ENCODE data around the gene DNAJB13.
"Not testable (repeated sequence)": the region's sequence is repeated elsewhere in the genome, so short reads cannot be mapped to it uniquely, and the experiment has no call there.

Gene DNAJB13, protein sequence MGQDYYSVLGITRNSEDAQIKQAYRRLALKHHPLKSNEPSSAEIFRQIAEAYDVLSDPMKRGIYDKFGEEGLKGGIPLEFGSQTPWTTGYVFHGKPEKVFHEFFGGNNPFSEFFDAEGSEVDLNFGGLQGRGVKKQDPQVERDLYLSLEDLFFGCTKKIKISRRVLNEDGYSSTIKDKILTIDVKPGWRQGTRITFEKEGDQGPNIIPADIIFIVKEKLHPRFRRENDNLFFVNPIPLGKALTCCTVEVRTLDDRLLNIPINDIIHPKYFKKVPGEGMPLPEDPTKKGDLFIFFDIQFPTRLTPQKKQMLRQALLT

DNA sequence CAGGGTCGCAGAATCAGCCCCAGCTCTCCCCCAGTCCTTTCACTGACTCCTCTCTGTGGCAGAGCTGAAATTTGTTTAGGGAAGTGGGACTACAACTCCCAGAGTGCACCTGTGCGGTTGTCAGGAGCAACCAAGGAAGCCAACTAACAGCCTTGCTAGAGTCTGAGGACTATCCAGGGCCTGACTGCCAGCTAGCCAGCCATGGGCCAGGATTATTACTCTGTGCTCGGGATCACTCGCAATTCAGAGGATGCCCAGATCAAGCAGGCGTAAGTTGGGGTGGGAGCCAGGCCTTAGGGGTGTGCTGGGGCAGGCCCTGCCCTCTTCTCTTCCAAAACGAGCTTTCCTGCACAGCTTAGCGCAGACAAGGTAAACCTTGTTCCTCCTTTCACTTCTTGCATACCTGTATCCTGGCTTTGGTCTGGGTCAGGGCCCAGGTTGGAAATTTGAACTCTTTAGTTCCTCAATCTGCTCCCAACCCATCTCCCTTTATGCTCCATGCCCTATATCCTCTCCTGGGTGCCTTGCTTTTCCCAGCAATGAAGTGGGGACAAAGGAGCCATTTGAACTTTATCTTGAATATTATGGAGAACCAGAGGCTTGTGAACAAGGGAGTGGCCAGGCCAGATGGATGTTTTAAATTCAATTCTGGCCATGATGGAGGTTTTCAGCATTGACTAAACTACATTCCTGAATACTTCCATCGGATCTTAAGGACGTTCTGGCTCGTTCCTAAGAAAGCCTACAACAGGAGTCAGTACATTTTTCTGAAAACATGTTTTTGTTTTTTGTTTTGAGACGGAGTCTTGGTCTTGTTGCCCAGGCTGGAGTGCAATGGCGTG is at the start of gene DNAJB13:
DNAJB13 (plus strand) TSS at position 158 of the 842 bp plus-strand sequence; CDS start at position 202, 44 bp downstream.
- DNase-seq (ENCODE audit: low read depth in 2 of 2): no peak

DNA sequence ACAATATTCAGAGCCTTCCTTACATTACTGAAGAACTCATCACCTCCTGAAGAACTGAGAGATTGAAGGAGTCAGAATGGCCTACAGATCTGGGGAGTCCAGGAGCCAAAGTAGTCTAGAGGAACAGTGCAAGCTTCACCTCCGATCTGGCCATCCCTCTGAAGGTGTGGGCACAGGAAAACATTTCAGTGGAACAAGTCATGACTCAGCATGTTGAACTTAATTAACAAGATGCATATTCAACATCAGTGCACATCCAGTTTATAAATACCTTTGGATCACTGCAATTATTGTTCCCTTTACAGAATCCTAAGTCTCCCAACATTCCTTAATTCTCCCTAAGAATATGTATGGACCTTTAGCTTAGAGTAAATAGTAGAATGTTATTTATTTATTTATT is 48.5 kb upstream of the DNAJB13 start:
- no peak for DNase-seq (ENCODE audit: low read depth in 2 of 2)

DNA sequence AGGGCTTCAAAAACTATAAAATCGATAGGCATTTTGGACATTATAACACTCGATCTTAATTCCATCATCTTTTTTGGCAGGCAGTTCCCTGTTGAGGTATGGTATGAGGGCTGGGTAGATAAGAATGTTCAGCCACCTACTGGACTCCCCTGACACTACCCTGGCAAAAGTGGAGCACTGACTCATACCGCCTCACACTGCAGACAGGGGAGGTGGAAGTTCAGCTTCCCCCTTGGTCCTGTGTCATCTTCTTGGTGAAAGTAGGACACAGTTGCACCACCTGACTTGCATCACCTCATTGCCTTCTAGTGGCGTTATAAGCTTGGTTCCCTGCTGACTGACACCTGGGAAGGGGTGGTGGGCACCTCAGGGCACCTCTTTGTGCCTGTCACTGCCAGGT is 43.6 kb upstream of the DNAJB13 start:
- DNase-seq (ENCODE audit: low read depth in 2 of 2): no peak

DNA sequence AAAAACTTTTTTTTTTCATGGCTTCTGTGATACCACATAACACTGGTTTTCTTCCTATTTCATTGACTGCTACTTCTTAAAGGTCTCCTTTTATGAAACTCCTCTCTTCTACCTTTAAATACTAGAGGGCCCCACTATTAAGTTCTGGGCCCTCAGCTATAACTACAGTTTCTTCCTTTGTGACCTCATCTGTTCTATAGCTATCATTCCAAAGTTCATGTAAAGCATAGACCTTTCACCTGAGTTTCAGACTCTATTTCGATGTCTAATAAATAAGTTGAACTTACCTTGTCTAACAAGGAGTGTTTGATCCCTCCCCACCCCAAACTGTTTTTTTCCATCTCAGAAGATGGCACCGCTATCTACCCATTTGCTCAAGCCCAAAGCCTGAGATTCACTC is 38.8 kb upstream of the DNAJB13 start:
- DNase-seq (ENCODE audit: low read depth in 2 of 2): no peak

DNA sequence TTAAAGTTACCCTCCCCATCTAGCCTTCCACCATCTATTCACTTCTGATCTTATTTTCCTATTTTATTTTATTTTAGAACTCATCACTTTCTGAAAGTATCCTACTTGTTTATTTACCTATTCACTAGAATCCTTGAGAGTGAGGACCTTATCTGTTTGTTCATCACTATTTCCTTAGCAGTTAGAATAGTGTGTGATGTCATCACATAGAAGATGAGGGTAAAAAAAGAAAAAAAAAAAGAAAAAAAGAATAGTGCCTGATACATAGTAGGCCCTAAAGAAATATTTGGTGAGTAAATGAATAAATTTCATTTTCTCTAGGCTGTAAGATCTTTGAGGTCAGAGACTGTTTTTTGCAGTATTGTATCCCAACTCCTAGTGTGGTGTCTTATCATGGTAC is 37.4 kb upstream of the DNAJB13 start:
- DNase-seq (ENCODE audit: low read depth in 2 of 2): no peak

DNA sequence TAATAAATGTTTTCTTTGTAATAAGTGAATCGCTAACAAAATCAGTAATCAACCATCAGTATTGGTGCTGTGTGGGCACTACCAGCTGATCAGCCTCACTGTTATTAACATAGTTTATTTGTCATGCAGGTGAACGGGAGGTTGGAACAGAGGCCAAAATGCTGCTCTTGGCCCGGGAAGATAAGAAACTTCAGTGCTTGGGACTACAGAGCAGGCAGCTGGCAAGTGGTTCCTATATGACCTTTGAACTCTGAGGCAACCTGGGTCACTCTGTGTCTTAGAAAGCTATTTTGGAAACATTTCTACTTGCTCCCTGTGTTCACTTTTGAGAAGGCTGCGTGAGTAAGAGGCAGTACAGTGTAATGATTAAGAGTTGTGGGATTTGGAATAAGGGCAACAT is 36.5 kb upstream of the DNAJB13 start:
- no peak for DNase-seq (ENCODE audit: low read depth in 2 of 2)

DNA sequence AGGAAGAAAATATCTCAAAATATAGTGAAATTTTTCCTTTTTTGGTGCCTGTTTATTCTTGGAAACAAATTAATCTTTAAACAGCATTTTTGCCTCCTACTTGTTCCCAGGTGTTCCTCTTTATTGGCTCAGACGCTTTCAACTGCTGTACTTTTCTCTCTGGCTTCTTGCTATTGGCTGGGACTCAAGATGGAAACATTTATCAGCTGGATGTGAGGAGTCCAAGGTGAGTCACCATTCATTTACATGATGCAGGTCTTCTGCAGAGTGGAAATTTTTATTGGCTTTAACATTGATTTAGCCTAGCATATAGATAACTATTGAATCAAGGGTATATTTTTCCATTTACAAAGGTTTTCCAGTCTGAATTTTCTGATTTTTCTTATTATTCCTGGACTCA is 34.4 kb upstream of the DNAJB13 start:
- no peak for DNase-seq (ENCODE audit: low read depth in 2 of 2)

DNA sequence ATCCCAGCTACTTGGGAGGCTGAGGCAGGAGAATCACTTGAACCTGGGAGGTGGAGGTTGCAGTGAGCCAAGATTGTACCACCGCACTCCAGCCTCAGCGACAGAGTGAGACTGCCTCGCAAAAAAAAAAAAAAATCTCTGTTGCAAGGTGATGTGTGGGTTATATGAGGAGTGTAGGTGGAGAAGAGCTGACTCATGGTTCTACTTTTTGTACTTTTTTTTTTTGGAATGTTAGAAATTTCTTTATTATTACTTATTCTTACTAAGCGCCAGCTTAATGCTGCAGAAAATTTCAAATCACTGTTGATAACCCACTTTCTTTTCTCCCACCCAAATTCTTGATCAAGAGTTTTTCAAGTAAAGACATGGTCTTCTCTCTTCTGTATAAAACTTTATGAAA is 29.6 kb upstream of the DNAJB13 start:
- DNase-seq (ENCODE audit: low read depth in 2 of 2): no peak

DNA sequence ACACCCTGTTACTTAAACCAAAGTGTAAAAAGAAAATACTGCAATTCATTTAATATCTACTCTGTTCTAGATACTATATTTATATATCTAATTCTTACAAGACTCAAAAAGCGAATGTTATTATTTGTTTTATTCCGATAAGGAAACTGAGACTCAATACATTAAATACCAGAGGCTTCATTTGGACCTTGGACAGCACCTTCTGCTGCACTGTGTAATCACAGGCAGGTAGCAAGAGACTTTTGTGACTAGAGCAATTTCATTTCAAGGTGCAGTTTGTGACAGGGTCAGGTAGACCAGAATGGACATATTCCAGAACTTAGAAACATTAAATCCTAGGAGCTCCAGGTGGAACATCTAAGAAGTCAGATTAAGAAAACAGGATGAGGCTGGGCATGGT is 21.4 kb upstream of the DNAJB13 start:
- DNase-seq (ENCODE audit: low read depth in 2 of 2): no peak

DNA sequence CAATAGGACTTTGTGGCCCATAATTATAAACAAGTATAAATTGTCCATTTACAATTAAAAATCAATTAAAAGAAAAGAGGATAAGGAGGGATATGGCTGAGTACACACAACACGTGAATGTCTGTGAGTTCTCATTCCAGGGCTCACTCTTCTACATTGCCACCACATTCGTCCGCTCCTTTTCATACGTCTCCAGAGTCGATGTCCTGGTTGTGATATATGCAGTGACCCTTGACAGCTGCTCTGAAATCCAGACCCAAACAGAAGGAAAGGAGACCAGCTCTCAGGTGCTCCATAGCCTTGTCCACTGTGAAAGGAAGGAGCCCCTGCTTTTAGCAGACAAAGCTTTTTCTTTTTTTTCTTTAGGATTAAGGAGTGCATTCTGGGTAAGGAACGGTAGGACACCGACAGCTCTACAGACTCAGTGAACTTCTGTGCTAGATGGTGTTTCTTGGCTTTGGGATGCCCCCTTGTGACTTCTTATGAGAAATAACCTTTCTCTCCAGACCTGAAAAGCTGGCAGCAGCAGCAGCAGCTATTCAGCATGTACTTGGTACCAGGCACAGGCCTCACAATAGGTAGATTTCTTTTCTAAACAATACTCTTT is 19.7 kb upstream of the DNAJB13 start:
- no peak for DNase-seq (ENCODE audit: low read depth in 2 of 2)

DNA sequence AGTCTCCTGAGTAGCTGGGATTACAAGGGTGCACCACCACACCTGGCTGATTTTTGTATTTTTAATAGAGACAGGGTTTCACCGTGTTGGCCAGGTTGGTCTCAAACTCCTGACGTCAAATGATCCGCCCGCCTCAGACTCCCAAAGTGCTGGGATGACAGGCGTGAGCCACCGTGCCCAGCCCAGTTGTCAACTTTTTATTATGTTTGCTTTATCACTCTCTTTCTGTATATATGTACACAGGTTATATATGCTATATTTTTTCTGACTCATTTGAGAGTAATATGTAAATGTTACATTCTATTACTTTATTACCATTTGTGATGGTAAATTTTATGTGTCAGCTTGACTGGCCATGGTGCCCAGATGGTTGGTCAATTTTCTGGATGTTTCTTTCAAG is 18.9 kb upstream of the DNAJB13 start:
- no peak for DNase-seq (ENCODE audit: low read depth in 2 of 2)

DNA sequence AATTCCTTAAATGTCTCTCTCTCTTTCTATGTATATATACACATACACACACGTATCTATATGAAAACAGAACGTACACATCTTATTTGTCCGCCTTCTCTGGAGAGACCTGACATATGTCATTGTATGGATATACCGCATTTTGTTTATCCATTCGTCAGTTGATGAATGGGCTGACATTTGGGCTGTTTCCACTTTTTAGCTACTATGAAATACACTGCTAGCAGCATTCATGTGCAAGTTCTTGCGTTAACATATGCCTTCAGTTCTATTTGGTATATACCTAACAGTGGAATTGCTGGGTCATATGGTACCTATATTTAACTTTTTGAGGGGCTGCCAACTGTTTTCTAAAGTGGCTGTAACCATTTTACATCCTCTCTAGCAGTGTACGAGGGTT is 18.0 kb upstream of the DNAJB13 start:
- no peak for DNase-seq (ENCODE audit: low read depth in 2 of 2)

DNA sequence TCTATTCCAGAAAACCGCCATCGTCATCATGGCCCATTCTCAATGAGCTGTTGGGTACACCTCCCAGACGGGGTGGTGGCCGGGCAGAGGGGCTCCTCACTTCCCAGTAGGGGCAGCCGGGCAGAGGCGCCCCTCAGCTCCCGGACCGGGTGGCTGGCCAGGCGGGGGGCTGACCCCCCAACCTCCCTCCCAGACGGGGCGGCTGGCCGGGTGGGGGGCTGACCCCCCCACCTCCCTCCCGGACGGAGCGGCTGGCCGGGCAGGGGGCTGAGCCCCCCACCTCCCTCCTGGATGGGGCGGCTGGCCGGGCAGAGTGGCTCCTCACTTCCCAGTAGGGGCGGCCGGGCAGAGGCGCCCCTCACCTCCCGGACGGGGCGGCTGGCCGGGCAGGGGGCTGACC is 14.8 kb upstream of the DNAJB13 start:
- not testable (repeated sequence) for DNase-seq (ENCODE audit: low read depth in 2 of 2)

DNA sequence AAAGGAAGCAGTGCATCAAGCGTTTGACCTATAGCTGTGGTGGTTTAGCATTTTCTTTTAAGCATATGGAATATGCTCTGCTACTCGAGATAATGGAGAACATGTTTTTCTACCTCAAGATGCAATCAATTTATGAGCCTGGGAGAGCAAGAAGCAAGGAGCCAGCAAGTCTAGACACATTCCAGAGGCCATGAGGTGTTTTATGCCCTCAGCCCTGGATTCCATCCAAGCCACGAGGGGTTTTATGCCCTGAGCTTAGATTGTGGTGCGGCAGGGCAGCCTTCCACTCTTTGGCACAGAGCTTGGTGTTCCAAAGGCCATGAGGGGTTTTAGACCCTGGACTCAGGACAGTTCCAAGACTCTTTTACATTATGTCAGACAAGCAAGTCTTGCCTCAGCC is 11.7 kb upstream of the DNAJB13 start:
- DNase-seq (ENCODE audit: low read depth in 2 of 2): no peak

DNA sequence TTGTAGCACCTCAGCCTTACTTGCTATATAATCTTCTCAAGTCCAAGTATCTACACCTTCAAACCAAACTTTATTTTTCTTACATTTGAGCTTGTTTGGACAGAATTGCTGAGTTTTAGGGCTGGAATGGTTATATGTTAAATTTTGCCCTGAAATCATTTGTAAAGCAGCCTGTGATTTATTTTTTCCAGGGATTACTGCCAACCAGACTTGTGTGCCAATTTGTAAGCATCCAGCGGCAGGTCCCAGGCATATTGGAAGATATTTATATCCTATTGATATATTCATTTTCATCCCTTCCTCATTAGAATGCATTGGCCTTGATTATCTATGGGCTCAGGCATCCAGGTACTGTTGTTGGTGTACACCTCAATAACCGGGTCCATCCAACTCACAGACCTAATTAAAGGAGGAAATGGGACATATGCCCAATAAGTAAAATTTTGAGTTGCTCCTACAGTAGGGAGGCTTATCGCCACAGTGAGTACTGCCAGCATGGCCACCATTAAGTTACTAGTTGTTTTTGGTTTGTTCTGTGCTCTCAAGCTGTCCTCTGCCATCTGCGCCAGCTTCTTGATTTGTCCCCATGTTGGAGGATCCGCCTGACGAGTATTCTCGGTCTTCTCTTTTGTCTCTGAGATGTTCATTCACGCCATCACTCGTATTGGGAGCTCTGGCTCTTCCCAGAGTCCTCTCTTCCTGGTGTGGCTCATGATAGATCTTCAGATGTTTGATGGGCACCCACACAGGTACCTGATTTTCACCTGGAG is 9.8 kb upstream of the DNAJB13 start:
- no peak for DNase-seq (ENCODE audit: low read depth in 2 of 2)

DNA sequence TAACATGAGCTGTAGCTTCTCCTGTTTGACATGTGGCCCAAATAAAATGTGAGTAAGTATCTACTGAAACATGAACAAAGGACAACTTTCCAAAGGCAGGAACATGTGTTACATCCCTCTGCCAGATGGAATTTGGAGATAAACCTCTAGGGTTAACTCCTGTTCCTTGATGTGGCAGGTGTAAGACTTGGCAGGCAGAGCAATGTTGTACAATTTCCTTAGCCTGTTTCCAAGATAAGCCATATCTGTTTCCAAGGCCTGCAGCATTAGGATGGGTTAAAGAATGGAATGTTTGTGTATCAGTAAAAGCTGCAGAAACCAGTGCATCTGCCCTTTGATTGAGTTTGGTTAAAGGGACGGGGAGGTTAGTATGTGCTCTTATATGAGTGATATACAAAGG is 8.8 kb upstream of the DNAJB13 start:
- DNase-seq (ENCODE audit: low read depth in 2 of 2): no peak

DNA sequence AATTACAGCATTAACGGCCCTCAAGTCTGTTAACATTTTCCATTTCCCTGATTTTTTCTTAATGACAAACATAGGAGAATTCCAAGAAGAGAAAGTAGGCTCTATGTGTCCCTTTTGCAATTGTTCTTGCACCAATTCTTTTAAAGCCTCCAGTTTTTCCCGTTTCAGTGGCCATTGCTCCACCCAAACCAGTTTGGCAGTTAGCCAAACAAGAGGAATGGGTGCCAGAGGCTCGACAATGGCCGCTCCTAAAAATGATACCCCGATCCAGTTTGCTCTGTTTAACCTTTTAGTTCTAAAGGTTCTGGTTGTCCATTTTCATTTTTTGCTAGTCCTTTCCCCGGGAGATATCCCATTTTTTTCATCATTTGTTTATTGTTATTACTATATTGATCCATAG is 6.7 kb upstream of the DNAJB13 start:
- DNase-seq (ENCODE audit: low read depth in 2 of 2): no peak

DNA sequence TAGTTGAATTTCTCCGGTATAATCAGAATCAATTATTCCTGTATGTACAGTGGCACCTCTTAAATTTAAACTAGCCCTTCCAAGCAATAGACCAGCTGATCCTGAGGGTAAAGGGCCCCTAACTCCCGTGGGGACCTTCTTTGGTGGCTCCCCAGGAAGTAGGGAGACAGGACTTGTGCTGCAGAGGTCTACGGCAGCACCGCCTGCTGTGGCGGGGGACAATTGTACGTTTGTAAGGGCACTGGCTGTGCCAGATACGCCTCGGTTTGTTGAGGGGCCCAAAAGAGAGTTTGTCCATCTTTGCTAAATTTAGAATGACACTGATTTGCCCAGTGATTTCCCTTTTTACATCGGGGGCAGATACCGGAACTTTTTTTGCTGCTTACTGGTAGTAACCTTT is 5.9 kb upstream of the DNAJB13 start:
- no peak for DNase-seq (ENCODE audit: low read depth in 2 of 2)

DNA sequence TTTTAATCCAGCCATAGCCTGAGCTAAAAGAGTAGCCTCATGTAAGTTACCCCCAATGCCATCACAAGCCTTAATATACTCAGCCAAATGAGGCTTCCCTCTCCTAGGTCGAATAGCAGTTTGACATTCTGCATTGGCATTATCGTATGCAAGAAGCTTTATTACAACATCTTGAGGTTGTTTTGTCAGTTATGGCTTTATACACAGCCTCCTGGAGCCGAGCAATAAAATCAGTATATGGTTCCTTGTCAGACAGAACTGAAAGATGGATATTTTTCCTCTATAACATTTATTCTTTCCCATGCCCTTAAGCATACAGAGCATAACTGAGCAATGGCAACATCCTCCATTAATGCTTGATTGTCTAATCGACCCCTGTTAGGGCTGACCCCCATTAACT is 5.4 kb upstream of the DNAJB13 start:
- no peak for DNase-seq (ENCODE audit: low read depth in 2 of 2)

DNA sequence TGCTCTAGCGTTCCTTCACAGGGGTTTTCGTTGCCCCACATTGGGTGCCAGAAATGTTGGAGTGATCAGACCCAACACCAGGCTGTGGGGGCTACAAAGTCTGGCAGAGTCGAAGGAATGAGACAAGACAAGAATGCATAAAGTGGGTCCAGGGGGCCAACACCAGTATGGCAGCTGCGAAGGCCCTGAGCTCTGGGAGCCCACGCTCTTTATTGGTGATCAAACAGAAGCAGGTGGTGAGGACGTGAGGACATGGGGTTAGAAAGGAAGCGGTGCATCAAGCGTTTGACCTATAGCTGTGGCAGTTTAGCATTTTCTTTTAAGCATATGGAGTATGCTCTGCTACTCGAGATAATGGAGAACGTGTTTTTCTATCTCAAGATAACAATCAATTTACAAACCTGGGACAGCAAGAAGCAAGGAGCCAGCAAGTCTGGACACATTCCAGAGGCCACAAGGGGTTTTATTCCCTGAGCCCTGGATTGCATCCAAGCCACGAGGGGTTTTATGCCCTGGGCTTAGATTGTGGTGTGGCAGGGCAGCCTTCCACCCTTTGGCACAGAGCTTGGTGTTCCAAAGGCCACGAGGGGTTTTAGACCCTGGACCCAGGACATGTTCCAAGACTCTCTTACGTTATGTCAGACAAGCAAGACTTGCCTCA is 3.9 kb upstream of the DNAJB13 start:
- DNase-seq (ENCODE audit: low read depth in 2 of 2): no peak

DNA sequence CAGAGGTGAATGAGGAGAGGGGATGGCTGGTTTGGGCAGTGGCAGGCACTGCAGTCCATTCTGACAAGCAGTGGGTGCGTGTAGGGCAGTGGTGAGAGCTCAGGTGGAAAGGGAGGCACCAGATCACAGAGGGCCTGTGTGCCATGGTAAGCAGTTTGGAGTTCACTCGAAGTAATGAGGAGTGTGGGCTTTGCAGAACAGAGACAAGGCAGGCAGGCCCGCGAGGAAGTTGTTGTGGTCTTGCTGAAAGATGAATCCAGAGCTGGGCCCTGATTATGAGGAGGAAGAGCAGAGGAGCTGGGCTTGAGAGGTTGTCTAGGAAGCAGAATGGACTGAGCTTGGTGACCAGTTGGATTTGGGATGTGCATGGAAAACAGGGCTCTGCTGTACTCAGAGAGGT is 1.6 kb upstream of the DNAJB13 start:
- no peak for DNase-seq (ENCODE audit: low read depth in 2 of 2)

DNA sequence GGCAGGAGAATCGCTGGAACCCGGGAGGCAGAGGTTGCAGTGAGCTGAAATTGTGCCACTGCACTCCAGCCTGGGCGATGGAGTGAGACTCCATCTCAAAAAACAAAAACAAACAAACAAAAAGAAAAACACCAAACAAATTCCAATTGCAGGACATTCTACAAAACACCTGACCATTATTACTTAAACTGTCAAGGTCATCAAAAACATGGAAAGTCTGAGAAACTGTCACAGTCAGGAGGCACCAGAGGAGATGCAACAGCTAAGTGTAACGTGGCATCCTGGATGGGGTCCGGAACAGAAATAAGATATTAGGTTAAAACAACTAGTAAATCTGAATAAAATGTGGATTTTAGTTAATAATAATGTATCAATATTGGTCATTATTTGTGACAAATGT is 914 bp upstream of the DNAJB13 start:
- no peak for DNase-seq (ENCODE audit: low read depth in 2 of 2)
